Measurements from ENCODE around the gene ESYT1.

ESYT1 gene

DNA sequence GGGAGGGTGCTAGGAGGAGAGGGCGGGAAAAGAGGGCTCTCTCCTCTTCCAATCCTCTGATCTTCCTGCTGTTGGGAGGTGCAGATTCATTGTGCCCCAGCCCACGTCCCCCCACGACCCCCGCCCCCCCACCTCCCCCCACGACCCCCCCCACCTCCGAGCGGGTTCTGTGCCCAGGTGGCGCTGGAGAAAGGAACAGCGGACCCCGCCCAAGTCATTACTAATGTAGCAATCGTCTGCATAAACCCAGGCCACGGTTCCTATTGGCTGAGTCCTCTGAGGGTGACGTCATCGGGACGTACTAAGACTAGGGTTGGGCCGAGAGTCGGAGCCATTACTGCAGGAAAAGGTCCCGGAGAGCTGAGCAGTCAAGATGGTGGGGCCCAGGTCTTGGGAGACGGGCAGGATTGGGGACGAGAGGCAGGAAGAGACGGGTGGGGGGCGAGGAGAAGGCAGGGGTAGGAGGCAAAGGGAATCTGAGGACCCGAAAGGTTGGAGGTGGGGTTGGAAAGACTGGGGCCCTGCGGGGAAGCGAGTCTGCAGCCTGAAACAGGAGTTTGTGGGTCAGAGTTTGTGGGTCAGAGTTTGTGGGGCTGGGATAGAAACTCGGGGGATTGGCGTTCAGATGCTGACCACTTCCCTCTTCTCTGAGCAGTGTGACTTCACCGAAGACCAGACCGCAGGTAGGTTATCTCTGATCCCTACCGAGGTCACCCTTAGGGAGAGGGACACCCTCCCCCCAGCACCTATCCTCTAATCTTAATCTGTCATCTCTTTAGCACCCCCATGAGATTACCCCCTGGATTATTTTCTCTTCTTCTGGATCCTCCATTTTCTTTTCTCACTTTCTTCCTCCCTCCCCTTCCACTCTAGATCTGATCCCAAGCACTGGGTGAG lies 30.2 kb downstream of the ESYT1 start, which contains the start of gene MYL6:
Gene MYL6, plus strand, starts transcription at position 331 of the 897 bp plus-strand sequence. Its CDS starts 43 bp downstream, at position 374.
- peak; percentile 100 for DNase-seq

DNA sequence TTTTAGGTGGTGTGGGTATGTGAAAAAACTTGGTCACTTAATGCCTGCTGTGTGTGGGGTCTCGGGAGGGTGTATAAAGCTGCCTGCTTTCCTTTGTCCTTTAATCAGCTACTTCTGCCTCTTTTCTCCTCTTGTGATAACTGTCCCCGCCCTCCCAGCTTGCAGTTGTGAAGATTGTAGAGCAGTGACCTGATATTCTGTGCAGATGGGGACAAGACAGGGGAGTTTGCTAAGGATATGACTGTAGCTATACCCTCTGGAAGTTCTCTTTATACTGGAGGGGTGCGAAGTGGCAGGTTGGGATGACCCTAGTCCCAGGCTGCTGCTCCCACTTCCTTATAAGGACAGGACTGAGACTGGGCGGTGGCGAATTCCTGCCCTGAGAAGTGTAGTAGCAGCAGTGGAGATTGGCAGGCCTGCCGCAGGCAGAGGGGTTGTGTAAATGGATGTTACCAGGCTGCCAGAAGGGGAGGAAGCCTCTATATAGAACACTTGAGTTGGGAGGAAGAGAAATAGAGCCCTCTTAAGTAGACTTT lies 30.9 kb downstream of the ESYT1 start:
- DNase-seq = peak; percentile 59

DNA sequence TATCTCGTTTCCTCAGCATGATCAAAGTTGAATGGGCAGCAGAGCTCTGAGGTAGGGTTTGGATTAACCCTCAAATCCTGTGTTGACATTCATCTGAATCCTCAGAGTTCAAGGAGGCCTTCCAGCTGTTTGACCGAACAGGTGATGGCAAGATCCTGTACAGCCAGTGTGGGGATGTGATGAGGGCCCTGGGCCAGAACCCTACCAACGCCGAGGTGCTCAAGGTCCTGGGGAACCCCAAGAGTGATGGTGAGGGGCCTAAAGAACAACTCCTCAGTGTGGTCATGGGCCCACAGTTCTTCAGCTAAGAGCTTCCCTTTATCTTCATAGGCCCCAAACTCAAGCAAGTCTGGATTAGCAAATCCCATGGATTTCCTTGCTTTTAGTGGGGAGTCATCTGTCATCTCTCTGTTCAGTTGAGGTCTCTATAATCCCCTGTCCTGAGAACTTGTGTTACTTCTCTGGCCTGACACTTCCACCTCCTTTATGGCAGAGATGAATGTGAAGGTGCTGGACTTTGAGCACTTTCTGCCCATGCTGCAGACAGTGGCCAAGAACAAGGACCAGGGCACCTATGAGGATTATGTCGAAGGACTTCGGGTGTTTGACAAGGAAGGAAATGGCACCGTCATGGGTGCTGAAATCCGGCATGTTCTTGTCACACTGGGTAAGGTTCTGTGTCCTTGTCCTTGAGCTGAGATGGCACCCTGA lies 31.6 kb downstream of the ESYT1 start:
- DNase-seq = no peak

DNA sequence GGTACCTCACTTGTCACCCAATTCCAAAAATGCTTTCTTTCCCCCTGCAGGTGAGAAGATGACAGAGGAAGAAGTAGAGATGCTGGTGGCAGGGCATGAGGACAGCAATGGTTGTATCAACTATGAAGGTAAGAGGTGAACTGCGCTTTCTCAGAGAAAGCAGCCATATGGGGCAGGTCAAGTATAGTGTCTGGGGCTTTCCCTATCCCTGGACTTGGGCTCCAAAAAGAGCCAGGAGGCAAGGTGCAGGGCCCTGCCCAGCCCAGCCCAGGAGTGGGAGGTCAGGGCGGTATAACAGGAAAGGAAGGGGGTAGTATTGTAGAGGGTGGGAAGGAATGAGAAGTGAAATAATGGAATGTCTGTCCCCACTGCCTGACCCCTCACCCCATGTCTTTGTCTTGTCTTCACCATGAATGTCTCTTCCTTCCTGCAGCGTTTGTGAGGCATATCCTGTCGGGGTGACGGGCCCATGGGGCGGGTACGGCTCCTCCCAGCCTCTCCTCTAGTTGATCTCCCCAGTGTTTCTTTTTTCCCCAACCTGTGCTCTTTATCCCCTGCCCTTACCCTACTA lies 32.2 kb downstream of the ESYT1 start:
- no peak for DNase-seq

DNA sequence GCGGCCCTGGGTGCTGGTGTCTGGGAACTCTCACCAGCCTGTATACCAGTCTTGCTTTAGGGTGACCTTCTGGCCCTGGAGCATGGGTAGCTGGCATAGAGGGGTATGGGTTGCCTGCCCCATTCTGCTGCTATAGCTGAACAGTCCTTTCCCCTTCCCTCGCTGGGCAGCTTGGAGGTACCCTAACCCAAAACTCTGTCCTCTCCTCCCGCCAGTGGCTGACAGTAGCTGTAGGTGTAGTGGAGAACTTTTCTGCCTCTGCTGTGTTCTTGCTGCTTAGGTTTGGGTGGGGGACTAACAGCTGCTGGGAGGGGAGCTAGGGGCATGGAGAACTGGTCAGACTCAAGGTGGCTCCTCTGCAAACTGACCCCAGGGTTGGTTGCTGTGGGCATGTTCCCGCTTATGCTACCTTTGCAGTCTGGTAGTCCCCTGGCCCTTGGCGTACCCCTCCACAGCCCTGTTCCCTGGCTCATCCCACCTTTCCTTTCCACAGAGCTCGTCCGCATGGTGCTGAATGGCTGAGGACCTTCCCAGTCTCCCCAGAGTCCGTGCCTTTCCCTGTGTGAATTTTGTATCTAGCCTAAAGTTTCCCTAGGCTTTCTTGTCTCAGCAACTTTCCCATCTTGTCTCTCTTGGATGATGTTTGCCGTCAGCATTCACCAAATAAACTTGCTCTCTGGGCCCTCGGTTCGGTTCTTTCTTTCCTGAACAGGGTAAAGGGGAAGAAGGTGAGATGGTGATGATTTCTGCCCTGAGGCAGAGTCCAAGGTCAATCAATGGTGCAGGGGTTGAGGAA lies 33.0 kb downstream of the ESYT1 start:
- no peak for DNase-seq

DNA sequence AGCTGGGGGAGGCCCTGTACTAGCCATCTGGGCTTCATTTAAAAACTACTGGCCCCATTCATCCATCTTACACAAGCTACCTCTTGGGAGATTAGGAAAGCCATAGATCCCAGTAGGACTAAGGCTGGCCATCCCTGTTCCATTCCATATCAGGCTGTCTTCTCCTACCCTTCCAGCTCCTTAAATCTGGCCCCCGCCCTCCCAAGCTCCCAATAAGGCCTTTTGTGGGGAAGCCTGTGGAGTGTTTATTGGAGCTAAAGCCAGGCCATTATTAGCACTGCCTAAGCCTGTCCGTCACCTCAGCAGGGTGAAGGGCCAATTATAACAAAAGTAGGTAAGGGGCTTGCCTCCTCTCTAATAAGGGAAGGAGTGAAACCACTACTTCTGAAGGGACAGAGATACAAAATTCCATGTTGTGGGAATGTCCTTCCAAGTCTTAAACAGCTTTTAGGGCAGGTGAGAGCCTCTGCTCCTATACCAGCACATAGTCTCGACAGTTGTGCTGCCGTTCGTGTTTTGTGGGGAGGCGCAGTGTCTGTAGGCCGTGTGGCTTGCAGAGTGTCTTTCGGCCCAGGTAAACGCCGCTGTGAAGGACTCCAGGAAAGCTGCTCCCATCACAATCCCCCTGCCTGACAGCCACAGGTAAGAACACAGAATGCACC lies 33.8 kb downstream of the ESYT1 start:
- no peak for DNase-seq

DNA sequence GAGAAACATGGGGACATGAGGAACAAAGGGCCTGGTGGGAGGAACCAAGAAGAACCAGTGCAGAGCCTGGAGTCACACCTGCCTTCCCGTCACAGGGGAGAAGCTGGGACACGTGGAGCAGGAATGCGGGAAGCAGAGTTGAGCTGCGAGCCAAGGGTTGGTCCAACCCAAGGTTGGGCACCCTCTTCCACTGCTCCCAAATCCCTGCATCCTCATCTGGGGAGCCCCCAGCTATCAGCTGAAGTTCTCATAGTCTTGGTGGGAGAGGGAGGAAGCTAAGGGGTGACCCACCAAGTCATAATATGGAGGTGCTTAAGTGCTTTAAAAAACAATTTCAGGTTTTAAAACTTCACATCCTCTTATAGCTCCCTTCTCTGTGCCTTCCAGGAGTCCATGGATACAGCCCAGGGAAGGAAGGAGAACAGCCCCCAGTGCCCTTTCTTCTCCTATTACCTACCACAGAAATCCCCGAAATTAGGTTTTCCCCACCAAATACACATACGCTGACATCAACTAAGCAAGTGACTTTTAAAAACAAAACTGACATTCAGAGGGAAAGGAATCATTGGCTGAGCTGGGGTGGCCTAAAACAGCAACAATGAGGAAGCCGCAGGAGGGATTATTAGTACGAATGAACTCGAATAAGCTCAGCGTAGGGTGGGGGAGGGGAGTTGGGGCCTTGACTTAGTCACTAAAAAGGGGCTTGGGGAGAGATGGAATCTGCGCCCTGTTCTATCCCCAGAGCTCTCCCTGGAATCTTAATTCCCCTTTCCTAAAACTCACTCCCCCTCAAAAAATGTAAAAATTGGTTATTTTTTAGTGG lies 34.6 kb downstream of the ESYT1 start:
- peak; percentile 47 for DNase-seq

DNA sequence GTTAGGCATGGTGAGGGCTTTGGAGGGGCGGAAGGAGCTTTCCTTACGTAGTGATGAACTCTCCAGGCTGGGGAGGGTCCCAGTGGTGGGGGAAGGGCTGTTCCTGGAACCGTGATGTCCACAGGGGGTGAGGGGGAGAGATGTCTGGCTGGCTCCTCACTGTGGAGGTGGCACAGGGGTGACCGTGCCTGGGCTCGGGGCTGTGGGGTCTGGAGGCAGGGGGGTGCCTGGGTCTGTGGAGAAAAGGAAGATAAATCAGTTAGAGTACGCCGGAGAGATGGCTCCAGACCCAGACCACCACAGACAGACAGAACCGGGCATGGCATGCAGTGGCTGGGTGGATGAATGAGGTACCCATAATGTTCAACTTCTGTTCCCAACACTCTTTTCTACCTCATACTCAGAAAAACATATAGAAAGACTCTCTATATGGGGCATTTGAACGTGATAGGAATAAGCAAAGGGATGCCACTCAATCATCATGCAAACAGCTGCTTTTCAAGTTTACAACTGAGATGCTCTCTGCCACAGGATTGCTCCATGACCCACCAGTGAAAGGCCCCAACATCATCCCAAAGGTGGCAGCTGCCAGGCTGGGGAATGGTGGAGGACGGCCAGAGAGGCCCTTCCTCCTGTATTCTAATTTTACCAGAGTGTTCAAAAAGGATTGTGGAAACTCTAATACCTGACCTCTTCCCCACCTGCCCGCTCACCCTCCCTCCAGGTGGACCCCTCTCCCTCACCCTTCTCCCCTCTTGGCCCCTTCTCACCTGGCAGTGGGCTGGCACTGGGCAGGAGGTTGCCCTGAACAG lies 35.7 kb downstream of the ESYT1 start:
- DNase-seq = no peak

DNA sequence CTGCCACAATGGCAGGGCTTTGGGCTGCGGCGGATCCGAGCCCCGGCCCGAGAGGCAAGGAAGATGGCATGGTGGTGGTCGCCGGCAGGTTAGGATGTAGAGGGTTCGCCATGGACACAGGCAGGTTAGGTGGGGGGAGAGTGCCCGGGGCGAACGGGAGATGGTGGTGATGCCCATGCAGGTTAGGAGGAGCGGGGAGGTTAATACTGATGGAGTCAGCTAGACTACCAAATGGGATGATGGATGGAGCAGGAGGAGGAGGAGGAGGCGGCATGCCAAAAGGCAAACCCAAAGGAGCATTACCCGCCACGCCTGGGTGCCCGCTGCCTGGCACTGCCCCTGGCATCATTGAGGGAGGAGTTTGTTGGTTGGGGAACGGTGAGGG lies 36.3 kb downstream of the ESYT1 start:
- no peak for DNase-seq

DNA sequence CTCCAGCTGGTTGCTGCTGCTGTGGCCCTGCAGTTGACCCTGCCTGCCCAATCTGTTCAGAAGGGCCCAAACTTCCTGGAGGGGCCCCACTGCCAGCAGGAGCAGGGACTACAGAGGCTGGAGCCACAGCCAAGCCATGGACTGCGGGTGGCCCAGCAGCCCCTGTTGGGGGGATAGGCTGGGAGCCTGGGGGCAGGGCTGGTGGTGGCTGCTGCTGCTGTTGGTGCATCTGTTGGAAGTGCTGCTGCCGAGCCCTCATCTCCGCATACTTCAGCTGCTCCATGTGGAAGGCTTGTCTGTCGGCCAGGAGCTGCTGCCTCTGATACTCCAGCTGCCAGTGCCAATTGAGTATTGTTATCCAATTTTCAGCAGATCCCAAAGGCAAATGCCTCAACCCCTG lies 37.3 kb downstream of the ESYT1 start:
- DNase-seq = no peak

DNA sequence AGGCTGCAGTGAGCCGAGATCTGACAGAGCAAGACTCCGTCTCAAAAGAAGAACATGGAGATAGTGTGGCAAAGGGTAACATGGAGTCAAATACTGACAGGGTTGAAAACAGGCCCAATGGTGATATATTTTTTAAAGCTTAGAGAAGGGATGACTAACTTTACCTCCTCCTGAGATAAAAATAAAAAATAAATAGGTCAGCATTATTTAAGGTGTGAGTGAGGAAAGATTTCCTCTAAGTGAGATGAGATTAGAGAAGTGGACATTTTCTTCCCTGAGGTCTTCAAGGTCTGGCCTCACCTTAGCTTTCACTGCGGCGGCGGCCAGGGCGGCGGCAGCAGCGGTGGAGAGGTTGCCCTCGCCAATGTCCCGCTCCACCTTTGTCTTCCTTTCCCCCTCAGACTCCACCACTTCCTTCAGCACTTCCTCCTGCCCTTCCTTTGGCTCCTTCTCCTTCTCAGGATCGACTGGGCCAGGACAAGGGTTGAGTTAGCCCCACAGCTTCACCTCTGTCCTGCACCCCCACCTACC lies 41.2 kb downstream of the ESYT1 start:
- no peak for DNase-seq

DNA sequence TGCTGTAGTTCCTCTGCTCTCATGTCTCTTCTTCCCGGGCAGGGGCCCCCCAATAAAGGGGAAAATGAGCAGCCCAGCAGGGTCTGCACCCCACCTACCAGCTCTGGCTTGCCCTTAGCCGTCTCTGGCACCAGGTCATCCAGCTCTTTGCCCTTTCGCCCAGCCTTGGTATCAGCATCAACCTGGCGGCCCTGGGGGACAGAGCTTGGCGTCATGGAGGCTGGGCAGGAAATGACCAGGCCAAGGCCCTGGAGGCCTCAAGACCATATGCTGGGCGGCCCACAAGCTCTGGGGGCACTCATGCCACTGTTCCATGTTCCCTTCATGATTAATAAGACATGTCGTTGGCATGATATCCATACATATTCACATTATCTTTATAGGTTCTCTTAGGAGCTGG lies 44.8 kb downstream of the ESYT1 start:
- no peak for DNase-seq

DNA sequence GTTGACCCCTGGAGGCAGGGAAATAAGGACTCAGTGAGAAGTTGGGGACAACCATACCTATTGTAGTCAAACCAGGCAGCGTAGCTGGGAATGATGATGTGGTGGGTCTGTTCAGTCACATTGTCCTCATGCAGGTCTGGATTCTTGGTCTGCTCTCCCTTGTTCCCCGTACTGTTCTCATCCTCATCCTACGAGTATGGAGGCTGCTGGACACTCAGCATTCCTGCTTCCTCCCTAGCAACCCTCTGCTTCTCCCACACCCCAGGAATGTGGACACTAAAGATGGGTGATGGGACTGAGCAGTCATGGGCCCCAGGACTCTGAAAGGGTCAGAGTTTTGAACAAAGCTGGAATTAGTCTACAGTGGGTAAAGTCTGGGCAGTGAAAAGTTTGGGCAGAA lies 50.3 kb downstream of the ESYT1 start:
- no peak for DNase-seq

DNA sequence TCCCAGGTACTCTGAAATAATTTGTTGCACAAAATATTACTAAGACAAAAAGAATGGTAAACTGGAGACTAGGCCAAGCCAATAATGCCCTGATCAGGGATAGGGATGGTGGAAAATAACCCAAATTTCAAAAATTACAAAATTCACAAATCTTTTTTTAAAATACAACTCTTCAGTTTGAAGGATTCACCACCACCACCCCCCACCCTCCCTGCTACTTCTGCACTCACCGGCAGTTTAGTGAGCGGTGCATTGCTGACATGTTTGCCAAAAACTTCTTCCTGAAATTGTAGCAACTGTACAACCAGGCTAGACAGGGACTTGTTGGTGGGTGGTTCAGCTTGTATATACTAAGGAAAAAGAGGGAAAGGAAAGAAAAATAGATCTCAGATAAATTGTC lies 58.9 kb downstream of the ESYT1 start:
- no peak for DNase-seq

DNA sequence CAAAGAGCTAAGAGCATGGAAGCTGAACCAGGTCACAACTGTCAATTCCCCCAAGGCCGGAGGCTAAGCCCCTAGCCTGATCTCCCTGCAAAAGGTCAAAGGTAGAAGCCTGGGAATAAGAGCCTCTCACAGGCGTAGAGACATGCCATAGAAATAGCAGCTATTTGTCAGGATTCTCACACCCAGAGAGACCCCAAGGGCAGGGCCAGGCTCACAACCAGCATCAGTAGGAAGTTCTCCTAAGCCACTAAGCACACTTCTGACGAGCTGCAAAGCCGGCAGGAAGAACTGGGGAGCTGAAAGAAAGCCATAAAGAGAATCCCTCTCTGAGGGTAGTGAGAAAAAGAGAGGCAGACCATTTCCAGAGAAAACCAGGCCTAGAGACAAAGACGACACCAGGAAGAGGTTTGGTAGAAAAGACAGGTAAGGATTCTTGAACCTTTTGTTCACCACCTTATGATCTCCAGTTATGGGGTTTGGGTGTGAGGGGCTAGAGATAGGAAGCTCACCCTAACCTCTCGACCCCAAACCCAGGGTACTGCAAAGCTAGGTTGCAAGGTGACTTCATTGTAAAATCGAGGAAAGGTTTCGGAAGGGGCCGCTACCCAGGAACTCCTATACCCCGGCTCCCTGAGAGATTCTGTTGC lies 60.2 kb downstream of the ESYT1 start:
- DNase-seq = peak; percentile 27

DNA sequence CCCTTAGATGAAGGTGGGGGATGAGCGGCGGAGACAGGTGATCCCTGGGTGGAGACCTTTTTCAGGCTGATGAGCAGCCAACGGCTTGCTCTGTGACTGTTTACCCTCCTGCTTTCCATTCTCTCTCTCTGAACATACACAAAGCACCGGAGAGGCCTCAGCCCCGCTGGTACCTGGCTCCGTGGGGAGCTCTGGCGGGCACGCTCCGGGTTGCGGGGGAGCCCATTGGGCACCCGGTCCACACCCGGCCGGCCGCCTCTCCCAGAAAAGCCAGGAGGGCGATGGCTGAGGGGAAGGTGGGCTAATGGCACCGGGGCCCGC lies 60.7 kb downstream of the ESYT1 start:
- peak; percentile 57 for DNase-seq

DNA sequence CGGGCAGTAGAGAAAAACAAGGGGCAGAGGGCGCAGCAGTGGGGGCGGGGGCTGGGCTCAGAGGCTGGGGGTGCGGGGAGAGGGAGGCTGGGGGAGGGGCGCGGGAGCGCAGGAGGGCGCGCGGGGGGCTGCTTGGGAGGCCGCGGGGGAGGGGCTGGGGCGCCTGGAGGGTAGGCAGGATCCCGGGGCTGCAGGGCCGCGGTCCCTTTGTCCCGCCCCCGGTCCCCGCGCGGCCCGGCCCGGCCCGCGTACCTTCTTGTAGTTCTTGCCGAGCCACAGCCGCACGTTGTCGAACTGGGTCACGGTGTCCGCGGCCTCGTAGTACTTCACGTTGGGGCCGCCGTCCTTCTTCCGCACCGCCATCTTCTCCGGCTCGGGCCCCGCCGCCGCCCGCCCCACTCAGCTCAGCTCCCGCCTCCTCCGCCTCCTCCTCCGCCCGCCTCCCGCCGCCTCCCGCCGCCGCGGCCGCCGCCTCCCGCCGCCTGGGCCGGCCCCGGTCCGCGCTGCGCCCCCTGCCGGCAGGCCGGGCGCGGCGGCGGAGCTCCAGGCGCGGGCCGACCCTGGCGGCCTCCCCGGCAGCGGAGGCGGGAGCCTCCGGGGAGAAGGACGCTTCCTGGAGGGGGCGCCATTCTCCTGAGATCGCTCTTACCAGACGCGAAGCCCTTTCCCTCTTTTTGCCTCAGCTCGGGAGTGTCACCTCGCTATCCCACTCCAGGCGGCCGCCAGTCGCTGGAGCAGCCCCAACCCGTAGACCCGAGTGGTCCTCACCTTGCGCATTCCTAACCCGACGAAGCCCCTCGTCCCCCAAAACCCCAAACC lies 61.2 kb downstream of the ESYT1 start, which contains the start of gene SMARCC2:
Gene SMARCC2, minus strand, starts transcription at position 385 of the 819 bp plus-strand sequence. Its CDS starts 22 bp downstream, at position 363.
- DNase-seq = peak; percentile 94

DNA sequence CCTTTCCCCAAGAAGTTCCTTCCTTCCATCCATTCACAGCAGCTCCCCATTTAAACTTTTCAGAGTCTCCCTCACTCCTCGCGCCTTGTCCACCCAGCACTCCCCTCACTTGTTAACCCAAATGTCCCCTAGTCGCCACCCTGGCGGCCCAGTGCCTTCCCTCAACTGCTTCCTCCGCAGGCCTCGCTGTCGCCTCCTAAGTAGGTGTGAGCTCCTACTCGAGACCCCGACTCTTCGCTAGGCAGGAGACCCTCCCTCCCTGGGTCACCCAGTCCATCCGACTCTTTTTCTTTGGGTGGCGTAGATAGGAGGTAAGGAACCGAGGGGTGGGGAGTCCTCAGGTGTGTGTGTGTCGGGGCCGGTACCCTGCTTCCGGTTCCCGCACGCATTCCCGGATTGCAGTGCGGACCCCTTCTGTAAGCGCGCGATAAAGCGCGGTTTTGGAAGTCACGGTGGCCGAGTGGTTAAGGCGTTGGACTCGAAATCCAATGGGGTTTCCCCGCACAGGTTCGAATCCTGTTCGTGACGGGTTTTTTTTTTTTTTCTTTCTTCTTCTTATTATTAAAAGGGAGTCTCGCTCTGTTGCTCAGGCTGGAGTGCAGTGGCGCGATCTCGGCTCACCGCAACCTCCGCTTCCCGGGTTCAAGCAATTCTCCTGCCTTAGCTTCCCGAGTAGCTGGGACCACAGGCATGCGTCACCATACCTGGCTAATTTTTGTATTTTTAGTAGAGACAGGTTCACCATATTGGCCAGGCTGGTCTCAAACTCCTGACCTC lies 62.0 kb downstream of the ESYT1 start:
- peak; percentile 92 for DNase-seq
